ENCODE results near the gene SIGLEC1.

Gene SIGLEC1

GRCh38 chr20:3739926-3740451, 27.6 kb upstream of the SIGLEC1 start:
- no peak for TF ChIP-seq CTCF (IDR thresholded peaks at IDR 0.05; ENCODE audit: low read depth, low read length)
- no peak overlapping the region for H3K4me3 ChIP-seq (replicated peaks in 1 of 2; ENCODE audit: low read depth in 2 of 2, low read length in 2 of 2)
- no peak for DNase-seq (ENCODE audit: low read depth in 2 of 2)

GRCh38 chr20:3739054-3739925, 26.9 kb upstream of the SIGLEC1 start:
- no peak for TF ChIP-seq CTCF (IDR thresholded peaks at IDR 0.05; ENCODE audit: low read depth, low read length)
- DNase-seq (ENCODE audit: low read depth in 2 of 2), result peak in 1 of 2 donors; percentile 18
- H3K4me3 ChIP-seq (replicated peaks in 1 of 2; ENCODE audit: low read depth in 2 of 2, low read length in 2 of 2), result no peak overlapping the region

GRCh38 chr20:3738111-3739053, 26.0 kb upstream of the SIGLEC1 start:
- H3K4me3 ChIP-seq (replicated peaks in 1 of 2; ENCODE audit: low read depth in 2 of 2, low read length in 2 of 2), result no peak overlapping the region
- TF ChIP-seq CTCF (IDR thresholded peaks at IDR 0.05; ENCODE audit: low read depth, low read length), result no peak
- DNase-seq (ENCODE audit: low read depth in 2 of 2), result peak in 1 of 2 donors; percentile 14

- DNase-seq (ENCODE audit: low read depth in 2 of 2), result no peak
- no peak for TF ChIP-seq CTCF (IDR thresholded peaks at IDR 0.05; ENCODE audit: low read depth, low read length)
- H3K4me3 ChIP-seq (replicated peaks in 1 of 2; ENCODE audit: low read depth in 2 of 2, low read length in 2 of 2), result no peak overlapping the region
Measured at GRCh38 chr20:3735768-3736167, 23.4 kb upstream of the SIGLEC1 start.

DNA sequence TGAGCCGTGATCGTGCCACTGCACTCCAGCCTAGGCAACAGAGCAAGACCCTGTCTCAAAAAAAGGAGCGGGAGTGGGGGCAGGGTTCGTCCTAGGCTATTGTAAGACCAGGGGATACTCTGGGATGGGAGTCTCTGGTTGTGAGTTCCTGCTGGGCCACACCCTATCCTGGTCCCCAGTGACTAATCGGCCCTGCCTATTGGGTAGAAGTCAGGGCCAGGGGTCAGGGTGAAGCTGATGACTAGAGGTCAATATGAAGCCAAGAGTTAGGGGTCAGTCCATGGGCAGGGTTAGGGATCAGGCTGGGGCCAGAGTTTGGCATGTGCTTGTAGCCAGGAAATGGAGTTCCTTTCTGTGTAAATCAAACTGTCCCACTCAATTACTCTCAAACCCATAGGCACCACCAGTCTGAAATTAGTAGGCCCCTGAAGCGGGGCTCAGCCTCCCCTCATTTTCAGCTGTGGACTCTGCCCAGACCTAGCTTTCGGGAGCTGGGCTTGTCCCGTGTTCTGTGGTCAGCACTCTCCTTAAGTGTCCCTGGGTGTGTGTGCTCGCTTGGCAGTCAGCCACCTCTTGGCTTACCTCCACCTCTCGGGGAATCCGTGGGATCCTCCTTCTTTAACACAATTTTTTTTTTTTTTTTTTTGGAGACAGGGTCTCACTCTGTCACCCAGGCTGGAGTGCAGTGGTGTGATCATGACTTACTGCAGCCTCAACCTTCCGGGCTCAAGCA, 21.9 kb upstream of the SIGLEC1 start:
- H3K4me3 ChIP-seq (replicated peaks in 1 of 2; ENCODE audit: low read depth in 2 of 2, low read length in 2 of 2), result no peak overlapping the region
- no peak for DNase-seq (ENCODE audit: low read depth in 2 of 2)
- TF ChIP-seq CTCF (IDR thresholded peaks at IDR 0.05; ENCODE audit: low read depth, low read length), result no peak
